Liver (tissue), 9 donors: Measurements from ENCODE around the gene MIGA1. TPM values are rescaled to one million over a fixed set of nuclear protein-coding genes. Genes with fewer than 3 reads are reported as not detected.

ENCODE experiments used
- DNase-seq: peaks from one replicate; pipeline ENCODE4 v3.0.0-alpha.2; 2017; ENCODE audit warnings: low spot score
- H3K27ac ChIP-seq, 2 donors: one replicate each; pipeline ENCODE4 v1.7.0; 2013; ENCODE audit warnings: inconsistent platforms in 2 of 2, low read length in 2 of 2, control low read depth in 1 of 2, low read depth in 1 of 2, mild to moderate bottlenecking in 1 of 2
- H3K27me3 ChIP-seq, 4 donors: one replicate each; pipeline versions ENCODE4 v1.6.1 to v1.7.0; 2013; ENCODE audit warnings: low read length in 3 of 4, inconsistent platforms in 1 of 4, mild to moderate bottlenecking in 1 of 4, moderate library complexity in 1 of 4; ENCODE audit not compliant: control insufficient read depth in 4 of 4, insufficient read depth in 4 of 4
- H3K36me3 ChIP-seq, 4 donors: one replicate each; pipeline versions ENCODE4 v1.6.1 to v1.7.0; 2013; ENCODE audit warnings: low read length in 3 of 4, mild to moderate bottlenecking in 3 of 4, low read depth in 1 of 4, moderate library complexity in 1 of 4; ENCODE audit not compliant: control insufficient read depth in 4 of 4, insufficient read depth in 3 of 4
- H3K4me1 ChIP-seq, 4 donors: one replicate each; pipeline versions ENCODE4 v1.6.1 to v1.7.0; 2013; ENCODE audit warnings: low read length in 3 of 4, mild to moderate bottlenecking in 3 of 4, moderate library complexity in 1 of 4; ENCODE audit not compliant: control insufficient read depth in 4 of 4, insufficient read depth in 4 of 4
- H3K4me3 ChIP-seq, 3 donors: one replicate each; pipeline versions ENCODE4 v1.6.1 to v1.7.0; 2013; ENCODE audit warnings: low read length in 3 of 3, control low read depth in 1 of 3, low read depth in 1 of 3, mild to moderate bottlenecking in 1 of 3
- H3K9ac ChIP-seq, 2 donors: one replicate each; pipeline ENCODE4 v1.7.0; 2013; ENCODE audit warnings: low read length in 2 of 2, mild to moderate bottlenecking in 2 of 2, moderate library complexity in 2 of 2, control low read depth in 1 of 2, low read depth in 1 of 2
- H3K9me3 ChIP-seq, 4 donors: one replicate each; pipeline versions ENCODE4 v1.6.1 to v1.7.0; 2013; ENCODE audit warnings: low read length in 3 of 4; ENCODE audit not compliant: control insufficient read depth in 4 of 4
- EGR1 ChIP-seq, 2 donors: IDR thresholded peaks; 2 replicates each; pipeline ENCODE4 v1.6.1; 2016 to 2018; ENCODE audit warnings: antibody characterized with exemption in 2 of 2, low read depth in 2 of 2
- FOXA1 ChIP-seq: IDR thresholded peaks from 2 replicates; pipeline ENCODE4 v1.6.1; 2016; ENCODE audit warnings: antibody characterized with exemption
- FOXA2 ChIP-seq: IDR thresholded peaks from 2 replicates; pipeline ENCODE4 v1.6.1; 2016; ENCODE audit warnings: antibody characterized with exemption
- GABPA ChIP-seq, 2 donors: IDR thresholded peaks in 1 of 2; conservative IDR thresholded peaks in 1 of 2; 2 replicates each; pipeline ENCODE4 v1.6.1; 2016; ENCODE audit warnings: antibody characterized with exemption in 2 of 2, mild to moderate bottlenecking in 1 of 2, moderate library complexity in 1 of 2
- HNF4G ChIP-seq: IDR thresholded peaks from 2 replicates; pipeline ENCODE4 v1.6.1; 2016; ENCODE audit warnings: antibody characterized with exemption
- JUND ChIP-seq, 2 donors: IDR thresholded peaks; 2 replicates each; pipeline ENCODE4 v1.6.1; 2016; ENCODE audit warnings: antibody characterized with exemption in 2 of 2
- NR2F2 ChIP-seq: IDR thresholded peaks from 2 replicates; pipeline ENCODE4 v1.6.1; 2016; ENCODE audit warnings: antibody characterized with exemption
- RAD21 ChIP-seq, 2 donors: IDR thresholded peaks; 2 replicates each; pipeline ENCODE4 v1.6.1; 2016; ENCODE audit warnings: antibody characterized with exemption in 2 of 2, mild to moderate bottlenecking in 2 of 2
- RXRA ChIP-seq, 2 donors: IDR thresholded peaks; 2 replicates each; pipeline ENCODE4 v1.6.1; 2017 to 2018; ENCODE audit warnings: antibody characterized with exemption in 2 of 2, mild to moderate bottlenecking in 1 of 2
- SP1 ChIP-seq: IDR thresholded peaks from 2 replicates; pipeline ENCODE4 v1.6.1; 2018; ENCODE audit warnings: antibody characterized with exemption, mild to moderate bottlenecking
- TAF1 ChIP-seq: conservative IDR thresholded peaks from 2 replicates; pipeline ENCODE4 v1.6.1; 2016; ENCODE audit warnings: antibody characterized with exemption, mild to moderate bottlenecking
- YY1 ChIP-seq: IDR thresholded peaks from 2 replicates; pipeline ENCODE4 v1.6.1; 2016; ENCODE audit warnings: antibody characterized with exemption, mild to moderate bottlenecking
- WGBS: extraction: QIAGEN DNeasy Blood & Tissue Kit; methylation state at CpG from one replicate; pipeline ENCODE4 v1.1.7; 2013; 5-methylcytosine and 5-hydroxymethylcytosine counted together
- polyA plus RNA-seq, 2 donors: library from polyadenylated mRNA; stranded (reverse) in 1 of 2; unstranded in 1 of 2; fragments of 200-250 nt in 1 of 2; fragments of >200 nt in 1 of 2; fragmentation: Nextera tagmentation in 1 of 2; extraction: Ambion mirVana in 1 of 2; gene quantifications; one replicate each; pipeline versions ENCODE4 v1.2.1 to v1.2.3, GENCODE V29; 2013 to 2015
- total RNA-seq, 2 donors: library from RNA; depleted of rRNA; stranded (reverse); fragments of >200 nt; gene quantifications; one replicate each; pipeline ENCODE4 v1.2.3, GENCODE V29; 2014
- TF ChIP-seq, protein P1 (sequence below): IDR thresholded peaks from 2 replicates; pipeline ENCODE4 v1.6.1; 2016; ENCODE audit warnings: antibody characterized with exemption
- TF ChIP-seq, protein P2 (sequence below): IDR thresholded peaks from 2 replicates; pipeline ENCODE4 v1.6.1; 2016; ENCODE audit warnings: antibody characterized with exemption
- TF ChIP-seq, protein P3 (sequence below): fragments of 150-350 bp; IDR thresholded peaks from 2 replicates; pipeline ENCODE4 v1.5.1; 2017; ENCODE audit warnings: improper control_type of control experiment, low read depth, low read length; ENCODE audit not compliant: missing input control
- TF ChIP-seq, protein P4 (sequence below): IDR thresholded peaks from 2 replicates; pipeline ENCODE4 v1.6.1; 2016; ENCODE audit warnings: antibody characterized with exemption
- TF ChIP-seq, protein P5 (sequence below): IDR thresholded peaks from 2 replicates; pipeline ENCODE4 v1.6.1; 2016; ENCODE audit warnings: antibody characterized with exemption, mild to moderate bottlenecking
- donor health status: healthy.
- donor health status: healthy.
- donor health status: healthy.
- donor health status: healthy.
- donor health status: healthy.

The MIGA1 gene
- total and polyA plus RNA-seq, 4 donors = 3.5 to 8.0 (median 6.2) TPM

DNA sequence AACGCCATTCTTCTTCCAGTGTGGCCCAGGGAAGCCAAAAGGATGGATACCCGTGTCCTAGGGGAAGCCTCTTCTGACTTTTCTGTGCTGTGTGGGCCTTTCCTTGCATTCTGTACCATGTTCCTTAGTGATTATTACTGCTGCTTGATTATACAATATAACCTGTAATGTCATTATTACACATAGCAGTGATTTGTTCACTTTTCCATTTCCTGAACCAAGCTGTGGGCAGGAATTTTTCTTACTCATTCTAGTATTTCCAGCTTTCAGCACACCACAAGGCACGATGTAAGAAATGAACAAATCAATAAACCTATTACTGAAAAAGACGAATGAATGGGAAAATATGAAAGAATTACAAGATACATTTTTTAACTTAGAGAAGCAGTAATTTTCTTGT is 11.4 kb upstream of the MIGA1 start (continued):
- TF ChIP-seq GABPA (IDR thresholded peaks at IDR 0.05 in 1 of 2, conservative IDR thresholded peaks at IDR 0.05 in 1 of 2) (no peak), RXRA (IDR thresholded peaks at IDR 0.05) (no peak), FOXA2 (no peak), HNF4G (no peak), FOXA1 (no peak)
- TF ChIP-seq, protein P1, sequence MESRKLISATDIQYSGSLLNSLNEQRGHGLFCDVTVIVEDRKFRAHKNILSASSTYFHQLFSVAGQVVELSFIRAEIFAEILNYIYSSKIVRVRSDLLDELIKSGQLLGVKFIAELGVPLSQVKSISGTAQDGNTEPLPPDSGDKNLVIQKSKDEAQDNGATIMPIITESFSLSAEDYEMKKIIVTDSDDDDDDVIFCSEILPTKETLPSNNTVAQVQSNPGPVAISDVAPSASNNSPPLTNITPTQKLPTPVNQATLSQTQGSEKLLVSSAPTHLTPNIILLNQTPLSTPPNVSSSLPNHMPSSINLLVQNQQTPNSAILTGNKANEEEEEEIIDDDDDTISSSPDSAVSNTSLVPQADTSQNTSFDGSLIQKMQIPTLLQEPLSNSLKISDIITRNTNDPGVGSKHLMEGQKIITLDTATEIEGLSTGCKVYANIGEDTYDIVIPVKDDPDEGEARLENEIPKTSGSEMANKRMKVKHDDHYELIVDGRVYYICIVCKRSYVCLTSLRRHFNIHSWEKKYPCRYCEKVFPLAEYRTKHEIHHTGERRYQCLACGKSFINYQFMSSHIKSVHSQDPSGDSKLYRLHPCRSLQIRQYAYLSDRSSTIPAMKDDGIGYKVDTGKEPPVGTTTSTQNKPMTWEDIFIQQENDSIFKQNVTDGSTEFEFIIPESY = no peak

DNA sequence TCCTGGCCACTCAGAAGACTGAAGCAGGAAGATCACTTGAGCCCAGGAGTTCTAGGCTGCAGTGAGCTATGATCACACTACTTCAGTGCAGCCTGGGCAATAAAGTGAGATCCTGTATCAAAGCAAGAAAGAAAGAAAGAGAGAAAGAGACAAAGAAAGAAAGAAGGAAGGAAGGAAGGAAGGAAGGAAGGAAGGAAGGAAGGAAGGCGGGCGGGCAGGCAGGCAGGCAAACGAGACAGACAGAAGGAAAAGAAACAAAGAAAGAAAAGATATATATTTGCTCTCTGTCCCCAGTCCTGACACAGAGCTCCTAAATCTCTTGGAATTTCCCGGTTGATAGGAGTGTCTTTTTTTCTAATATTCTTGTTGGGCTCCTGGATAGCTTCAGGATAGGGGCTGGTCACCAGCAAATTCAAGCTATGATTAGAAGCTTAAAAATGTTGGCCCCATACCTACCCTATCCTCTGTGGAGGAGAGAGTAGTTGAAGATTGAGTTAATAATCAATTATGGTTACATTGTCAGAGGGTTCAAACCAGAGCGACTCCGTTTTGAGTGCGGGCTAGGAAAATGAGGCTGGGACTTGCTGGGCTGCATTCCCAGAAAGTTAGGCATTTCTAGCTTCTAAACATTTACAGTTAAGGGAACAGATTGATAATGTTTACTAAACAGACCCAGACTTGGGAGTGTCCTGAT is 3.3 kb upstream of the MIGA1 start:
- Histone ChIP-seq H3K4me3 (no peak overlapping the region), H3K36me3 (no peaks in the 10 kb centered on the region), H3K9ac (no peak overlapping the region), H3K9me3 (no peaks in the 10 kb centered on the region), H3K27ac (no peak overlapping the region), H3K4me1 (peaks cover 0 to 11% (median 3%) of the 10 kb centered on the region in 4 donors), H3K27me3 (no peaks in the 10 kb centered on the region)
- no peak for DNase-seq
- TF ChIP-seq, protein P2, sequence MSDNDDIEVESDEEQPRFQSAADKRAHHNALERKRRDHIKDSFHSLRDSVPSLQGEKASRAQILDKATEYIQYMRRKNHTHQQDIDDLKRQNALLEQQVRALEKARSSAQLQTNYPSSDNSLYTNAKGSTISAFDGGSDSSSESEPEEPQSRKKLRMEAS = no peak
- no peak for TF ChIP-seq EGR1 (IDR thresholded peaks at IDR 0.05; ENCODE audit: low read depth in 2 of 2)
- peak; percentile 43 for TF ChIP-seq SP1
- TF ChIP-seq, protein P1 = no peak
- WGBS = 56% methylated on average over 7 of the region's 7 CpGs

DNA sequence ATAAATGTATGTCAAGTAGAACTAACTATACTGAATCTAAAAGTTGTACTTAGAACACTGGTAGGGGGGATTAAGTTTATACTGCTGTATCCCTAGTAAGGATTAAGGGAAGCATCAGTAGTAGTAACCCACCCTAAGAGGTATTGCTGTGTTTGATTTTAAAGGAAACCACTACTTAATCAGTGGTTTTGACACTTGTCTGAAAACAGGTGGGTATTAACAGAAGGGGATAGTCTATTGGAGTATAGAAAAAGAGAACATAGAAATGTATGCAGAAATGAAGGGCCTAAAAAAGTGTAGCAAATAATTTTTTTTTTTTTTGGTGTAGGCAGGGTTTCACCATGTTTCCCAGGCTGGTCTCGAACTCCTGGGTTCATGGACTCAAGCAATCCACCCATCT is 2.2 kb downstream of the MIGA1 start:
- H3K4me1 ChIP-seq = peaks cover 0 to 11% (median 3%) of the 10 kb centered on the region in 4 donors
- no peak overlapping the region for H3K27ac ChIP-seq
- no peak overlapping the region for H3K9ac ChIP-seq
- H3K27me3 ChIP-seq = no peaks in the 10 kb centered on the region
- H3K9me3 ChIP-seq = no peaks in the 10 kb centered on the region
- peaks cover 0 to 9% (median 5%) of the 10 kb centered on the region in 4 donors for H3K36me3 ChIP-seq
- WGBS = 87% methylated on average over 1 of the region's 1 CpG
- no peak for DNase-seq
- H3K4me3 ChIP-seq = no peak overlapping the region
- TF ChIP-seq RXRA (IDR thresholded peaks at IDR 0.05) = no peak
- TF ChIP-seq RAD21 (IDR thresholded peaks at IDR 0.05) = no peak
- TF ChIP-seq FOXA2 = no peak
- no peak for TF ChIP-seq JUND (IDR thresholded peaks at IDR 0.05)
- no peak for TF ChIP-seq NR2F2
- TF ChIP-seq, protein P1 = no peak
- TF ChIP-seq FOXA1 = no peak
- no peak for TF ChIP-seq GABPA (IDR thresholded peaks at IDR 0.05 in 1 of 2, conservative IDR thresholded peaks at IDR 0.05 in 1 of 2)
- TF ChIP-seq, protein P3, sequence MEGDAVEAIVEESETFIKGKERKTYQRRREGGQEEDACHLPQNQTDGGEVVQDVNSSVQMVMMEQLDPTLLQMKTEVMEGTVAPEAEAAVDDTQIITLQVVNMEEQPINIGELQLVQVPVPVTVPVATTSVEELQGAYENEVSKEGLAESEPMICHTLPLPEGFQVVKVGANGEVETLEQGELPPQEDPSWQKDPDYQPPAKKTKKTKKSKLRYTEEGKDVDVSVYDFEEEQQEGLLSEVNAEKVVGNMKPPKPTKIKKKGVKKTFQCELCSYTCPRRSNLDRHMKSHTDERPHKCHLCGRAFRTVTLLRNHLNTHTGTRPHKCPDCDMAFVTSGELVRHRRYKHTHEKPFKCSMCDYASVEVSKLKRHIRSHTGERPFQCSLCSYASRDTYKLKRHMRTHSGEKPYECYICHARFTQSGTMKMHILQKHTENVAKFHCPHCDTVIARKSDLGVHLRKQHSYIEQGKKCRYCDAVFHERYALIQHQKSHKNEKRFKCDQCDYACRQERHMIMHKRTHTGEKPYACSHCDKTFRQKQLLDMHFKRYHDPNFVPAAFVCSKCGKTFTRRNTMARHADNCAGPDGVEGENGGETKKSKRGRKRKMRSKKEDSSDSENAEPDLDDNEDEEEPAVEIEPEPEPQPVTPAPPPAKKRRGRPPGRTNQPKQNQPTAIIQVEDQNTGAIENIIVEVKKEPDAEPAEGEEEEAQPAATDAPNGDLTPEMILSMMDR = no peak
- no peak for TF ChIP-seq TAF1
- no peak for TF ChIP-seq EGR1 (IDR thresholded peaks at IDR 0.05; ENCODE audit: low read depth in 2 of 2)
- TF ChIP-seq YY1 = no peak
- TF ChIP-seq, protein P4, sequence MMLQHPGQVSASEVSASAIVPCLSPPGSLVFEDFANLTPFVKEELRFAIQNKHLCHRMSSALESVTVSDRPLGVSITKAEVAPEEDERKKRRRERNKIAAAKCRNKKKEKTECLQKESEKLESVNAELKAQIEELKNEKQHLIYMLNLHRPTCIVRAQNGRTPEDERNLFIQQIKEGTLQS = no peak
- TF ChIP-seq SP1 = no peak
- no peak for TF ChIP-seq HNF4G
- TF ChIP-seq, protein P5, sequence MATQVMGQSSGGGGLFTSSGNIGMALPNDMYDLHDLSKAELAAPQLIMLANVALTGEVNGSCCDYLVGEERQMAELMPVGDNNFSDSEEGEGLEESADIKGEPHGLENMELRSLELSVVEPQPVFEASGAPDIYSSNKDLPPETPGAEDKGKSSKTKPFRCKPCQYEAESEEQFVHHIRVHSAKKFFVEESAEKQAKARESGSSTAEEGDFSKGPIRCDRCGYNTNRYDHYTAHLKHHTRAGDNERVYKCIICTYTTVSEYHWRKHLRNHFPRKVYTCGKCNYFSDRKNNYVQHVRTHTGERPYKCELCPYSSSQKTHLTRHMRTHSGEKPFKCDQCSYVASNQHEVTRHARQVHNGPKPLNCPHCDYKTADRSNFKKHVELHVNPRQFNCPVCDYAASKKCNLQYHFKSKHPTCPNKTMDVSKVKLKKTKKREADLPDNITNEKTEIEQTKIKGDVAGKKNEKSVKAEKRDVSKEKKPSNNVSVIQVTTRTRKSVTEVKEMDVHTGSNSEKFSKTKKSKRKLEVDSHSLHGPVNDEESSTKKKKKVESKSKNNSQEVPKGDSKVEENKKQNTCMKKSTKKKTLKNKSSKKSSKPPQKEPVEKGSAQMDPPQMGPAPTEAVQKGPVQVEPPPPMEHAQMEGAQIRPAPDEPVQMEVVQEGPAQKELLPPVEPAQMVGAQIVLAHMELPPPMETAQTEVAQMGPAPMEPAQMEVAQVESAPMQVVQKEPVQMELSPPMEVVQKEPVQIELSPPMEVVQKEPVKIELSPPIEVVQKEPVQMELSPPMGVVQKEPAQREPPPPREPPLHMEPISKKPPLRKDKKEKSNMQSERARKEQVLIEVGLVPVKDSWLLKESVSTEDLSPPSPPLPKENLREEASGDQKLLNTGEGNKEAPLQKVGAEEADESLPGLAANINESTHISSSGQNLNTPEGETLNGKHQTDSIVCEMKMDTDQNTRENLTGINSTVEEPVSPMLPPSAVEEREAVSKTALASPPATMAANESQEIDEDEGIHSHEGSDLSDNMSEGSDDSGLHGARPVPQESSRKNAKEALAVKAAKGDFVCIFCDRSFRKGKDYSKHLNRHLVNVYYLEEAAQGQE = no peak
